ENCODE results near the gene GTF3C1.

Gene GTF3C1

DNA sequence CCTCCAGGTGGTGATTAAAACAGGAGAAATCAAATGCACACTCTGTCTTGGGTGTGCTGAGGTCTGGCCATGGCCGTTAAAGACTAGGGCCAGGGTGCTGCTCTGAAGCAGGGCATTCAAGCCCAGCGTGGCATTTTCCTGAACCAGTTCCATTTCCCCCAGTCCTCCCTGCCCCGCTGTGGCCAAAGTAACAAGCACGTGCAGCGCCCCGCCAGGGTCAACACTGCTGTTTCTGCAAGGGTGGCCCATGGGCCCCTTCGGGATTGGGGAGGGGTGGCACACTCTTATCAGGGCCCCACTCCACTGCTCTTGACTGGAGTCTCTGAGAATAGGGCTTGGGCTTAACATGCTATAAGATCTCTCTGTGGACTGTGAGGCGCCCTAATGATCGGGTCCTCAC lies 74.8 kb downstream of the GTF3C1 start:
- TF ChIP-seq, protein P1, sequence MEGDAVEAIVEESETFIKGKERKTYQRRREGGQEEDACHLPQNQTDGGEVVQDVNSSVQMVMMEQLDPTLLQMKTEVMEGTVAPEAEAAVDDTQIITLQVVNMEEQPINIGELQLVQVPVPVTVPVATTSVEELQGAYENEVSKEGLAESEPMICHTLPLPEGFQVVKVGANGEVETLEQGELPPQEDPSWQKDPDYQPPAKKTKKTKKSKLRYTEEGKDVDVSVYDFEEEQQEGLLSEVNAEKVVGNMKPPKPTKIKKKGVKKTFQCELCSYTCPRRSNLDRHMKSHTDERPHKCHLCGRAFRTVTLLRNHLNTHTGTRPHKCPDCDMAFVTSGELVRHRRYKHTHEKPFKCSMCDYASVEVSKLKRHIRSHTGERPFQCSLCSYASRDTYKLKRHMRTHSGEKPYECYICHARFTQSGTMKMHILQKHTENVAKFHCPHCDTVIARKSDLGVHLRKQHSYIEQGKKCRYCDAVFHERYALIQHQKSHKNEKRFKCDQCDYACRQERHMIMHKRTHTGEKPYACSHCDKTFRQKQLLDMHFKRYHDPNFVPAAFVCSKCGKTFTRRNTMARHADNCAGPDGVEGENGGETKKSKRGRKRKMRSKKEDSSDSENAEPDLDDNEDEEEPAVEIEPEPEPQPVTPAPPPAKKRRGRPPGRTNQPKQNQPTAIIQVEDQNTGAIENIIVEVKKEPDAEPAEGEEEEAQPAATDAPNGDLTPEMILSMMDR (IDR thresholded peaks at IDR 0.05) = no peak
- no peak overlapping the region for H3K27ac ChIP-seq

DNA sequence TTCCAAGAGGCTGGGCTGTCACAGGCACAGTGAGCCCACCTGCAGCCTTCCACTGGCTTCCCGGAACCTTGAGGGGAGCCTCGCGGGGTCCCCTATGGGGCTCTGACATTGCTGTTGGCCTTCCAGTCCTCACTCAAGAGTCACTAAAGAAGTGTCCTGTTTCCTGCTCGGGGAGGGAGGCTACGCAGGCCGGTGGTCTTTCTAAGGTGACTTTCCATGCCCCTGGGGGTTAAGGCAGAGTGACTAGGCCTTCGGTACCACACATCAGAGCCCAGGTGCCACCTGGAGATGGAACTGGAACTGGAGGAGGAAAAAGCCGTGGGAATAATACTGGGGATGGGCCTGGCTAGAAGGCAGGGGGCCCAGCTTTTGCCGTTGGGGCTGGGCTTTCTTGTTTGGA lies 75.7 kb downstream of the GTF3C1 start:
- no peak overlapping the region for H3K27ac ChIP-seq
- TF ChIP-seq ZFX (IDR thresholded peaks at IDR 0.05; ENCODE audit: borderline replicate concordance) = no peak
- TF ChIP-seq, protein P1 (IDR thresholded peaks at IDR 0.05) = no peak

DNA sequence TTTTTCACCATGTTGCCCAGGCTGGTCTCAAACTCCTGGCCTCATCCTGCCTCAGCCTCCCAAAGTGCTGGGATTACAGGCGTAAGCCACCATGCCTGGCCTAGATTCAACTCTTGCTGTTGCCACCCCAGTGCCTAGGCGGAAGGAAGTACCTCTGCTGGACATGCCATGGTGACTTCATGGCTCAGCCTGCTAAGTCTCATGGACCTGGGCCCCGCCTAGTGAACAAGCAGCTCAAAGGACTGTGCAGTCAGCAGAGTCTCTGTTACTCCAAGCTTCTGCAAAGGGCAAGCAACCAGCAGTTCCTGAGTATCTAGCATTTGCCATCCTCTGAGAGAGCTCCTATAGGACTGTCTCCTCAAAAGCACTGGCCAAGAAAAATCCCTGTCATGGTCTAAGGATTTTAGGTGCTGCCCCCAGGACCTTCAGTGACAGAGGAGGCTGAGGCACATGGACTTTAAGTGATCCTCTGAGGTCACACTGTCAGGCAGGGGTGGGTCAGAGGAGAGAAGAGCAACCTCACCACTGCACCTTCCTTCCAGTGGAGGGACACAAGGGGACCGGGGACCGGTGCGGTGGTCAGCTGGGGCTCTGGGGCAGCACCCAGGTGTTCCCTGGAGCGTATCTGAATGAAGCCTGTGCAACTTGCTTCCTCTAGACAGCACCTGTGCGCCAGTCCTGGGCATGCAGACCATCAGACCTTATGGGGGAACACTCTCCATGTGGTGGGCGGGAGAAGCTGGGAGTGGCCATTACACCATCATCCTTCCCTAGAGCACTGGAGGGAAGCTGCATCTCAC lies 76.4 kb downstream of the GTF3C1 start:
- no peak overlapping the region for H3K27ac ChIP-seq
- TF ChIP-seq, protein P1 (IDR thresholded peaks at IDR 0.05) = no peak
- no peak for TF ChIP-seq ZFX (IDR thresholded peaks at IDR 0.05; ENCODE audit: borderline replicate concordance)

DNA sequence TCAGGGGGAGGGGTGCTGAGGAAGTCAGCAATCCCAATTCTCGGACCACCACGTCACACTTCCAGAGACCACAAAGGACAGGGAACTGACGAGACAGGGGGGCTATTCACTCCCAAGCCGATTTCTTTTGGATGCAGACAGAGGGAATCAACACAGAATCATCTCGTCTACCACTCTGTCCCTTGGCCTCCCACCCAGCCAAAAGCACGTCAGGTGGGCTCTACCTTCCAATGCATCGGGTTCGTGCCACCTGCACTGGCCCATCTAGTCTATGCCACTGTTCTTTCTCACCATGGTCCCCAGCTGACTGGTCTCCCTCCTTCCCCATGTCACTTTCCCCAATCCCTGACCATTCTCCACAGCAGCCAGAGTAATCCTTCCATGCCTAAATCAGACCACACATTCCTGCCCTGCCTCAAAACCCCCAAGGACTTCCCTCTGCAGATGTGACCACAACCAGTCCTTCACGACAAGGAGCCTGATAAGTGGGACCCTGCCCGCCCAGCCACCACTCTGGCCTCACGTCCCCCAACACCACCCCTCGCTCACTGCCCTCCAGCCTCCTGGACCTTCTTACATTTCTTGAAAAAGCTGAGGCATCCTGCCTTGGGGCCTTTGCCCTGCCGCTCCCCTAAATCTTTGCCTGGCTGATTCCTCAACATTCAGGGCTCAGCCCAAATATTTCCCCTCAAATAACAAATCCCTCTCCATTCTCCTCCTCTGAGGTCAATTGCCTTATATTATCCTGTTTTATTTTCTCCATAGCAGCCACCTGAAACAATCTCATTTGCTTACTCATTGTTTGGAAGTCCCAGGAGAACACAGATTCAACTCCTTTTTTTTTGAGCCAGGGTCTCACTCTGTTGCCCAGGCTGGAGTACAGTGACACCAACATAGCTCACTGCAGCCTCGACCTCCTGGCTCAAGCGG lies 77.4 kb downstream of the GTF3C1 start:
- TF ChIP-seq, protein P1 (IDR thresholded peaks at IDR 0.05) = no peak
- no peak overlapping the region for H3K27ac ChIP-seq

DNA sequence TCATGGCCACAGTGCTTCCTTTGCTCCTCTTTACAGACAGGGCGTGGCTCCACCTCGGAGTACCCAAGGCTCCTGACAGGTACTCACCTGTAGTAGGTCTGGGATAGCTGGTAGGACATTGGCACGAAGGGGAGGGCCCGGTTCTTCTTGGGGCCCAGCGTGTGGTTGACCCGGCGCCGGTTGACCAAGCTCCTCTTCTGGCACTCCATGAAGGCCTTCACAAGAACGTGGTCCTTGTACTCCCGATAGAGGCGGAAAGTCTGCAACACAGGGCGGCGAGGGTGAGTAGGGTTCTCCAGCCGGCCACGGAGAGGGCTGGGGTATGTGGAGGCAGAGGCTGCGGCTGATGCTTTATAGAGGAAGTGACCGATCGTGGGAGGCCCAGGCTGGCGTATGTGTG lies 78.1 kb downstream of the GTF3C1 start:
- TF ChIP-seq, protein P1 (IDR thresholded peaks at IDR 0.05) = no peak
- no peak for TF ChIP-seq ZFX (IDR thresholded peaks at IDR 0.05; ENCODE audit: borderline replicate concordance)
- no peak overlapping the region for H3K27ac ChIP-seq

DNA sequence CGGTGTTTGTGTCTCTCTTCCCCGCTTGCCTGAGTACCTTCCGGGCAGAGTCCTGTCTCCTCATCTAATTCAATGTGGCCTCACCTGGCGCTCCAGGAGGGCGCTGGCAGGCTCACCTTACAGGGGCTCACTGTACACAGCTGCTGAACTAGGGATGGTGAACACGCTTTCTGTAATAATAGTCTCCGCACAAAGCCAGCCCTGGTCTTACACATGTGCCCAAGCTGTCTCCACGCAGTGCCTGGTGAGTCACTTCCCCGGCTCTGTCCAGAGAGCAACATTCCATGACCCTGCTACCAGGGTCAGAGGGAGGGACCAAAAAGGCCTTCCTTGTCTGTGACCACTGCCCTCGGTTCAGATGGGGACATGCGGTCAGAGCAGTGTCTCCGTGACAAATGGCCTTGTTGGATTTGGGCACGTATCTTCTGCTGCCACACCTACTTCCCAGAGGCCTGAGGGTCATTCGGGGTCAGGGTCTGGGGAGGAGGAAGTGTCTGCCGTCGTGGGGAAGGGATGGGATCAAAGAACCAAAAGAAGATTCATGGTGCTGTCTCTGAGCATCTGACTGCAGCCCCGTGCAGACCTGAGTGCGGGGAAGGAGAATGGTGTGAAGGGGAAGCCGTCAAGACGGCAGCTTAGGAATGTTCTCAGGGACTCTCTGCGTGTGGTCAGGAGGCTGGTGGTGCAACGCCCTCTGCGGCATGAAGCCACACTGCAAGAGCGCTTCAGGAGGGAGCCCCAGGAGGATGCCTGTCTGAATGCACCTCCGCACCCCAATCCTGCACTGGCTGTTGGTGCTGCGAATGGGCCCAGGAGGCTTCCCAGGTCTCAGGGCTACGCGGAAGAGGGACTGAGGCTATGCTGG lies 78.9 kb downstream of the GTF3C1 start:
- H3K27ac ChIP-seq = no peak overlapping the region
- no peak for TF ChIP-seq ZFX (IDR thresholded peaks at IDR 0.05; ENCODE audit: borderline replicate concordance)
- TF ChIP-seq, protein P1 (IDR thresholded peaks at IDR 0.05) = no peak

Measured in 22Rv1 (cell line).